ENCODE data around the gene MOB2.

- TF ChIP-seq CTCF (IDR thresholded peaks at IDR 0.05) (no peak), POLR2A (IDR thresholded peaks at IDR 0.05) (no peak)
Observed at GRCh38 chr11:1480191-1480554, 6.4 kb downstream of the MOB2 start.
